CD4-positive, alpha-beta T cell (primary cell): ENCODE data around the gene MXD1. TPM values are rescaled to one million over a fixed set of nuclear protein-coding genes. Genes with fewer than 3 reads are reported as not detected.

Source experiments
- ATAC-seq: fragments of 200-7000 bp; cut with Tn5 transposase; one replicate; pipeline ENCODE4 v1.10.0; 2022; ENCODE audit warnings: mild to moderate bottlenecking; ENCODE audit not compliant: poor library complexity
- CTCF ChIA-PET: fragments of 350-600 bp; sonication (Branson Sonifier 250); formaldehyde crosslinking; loops from one replicate; lab custom pipeline; 2021; ENCODE audit warnings: antibody characterized with exemption, inconsistent platforms; lab: Charles Lee
- POLR2A ChIA-PET: fragments of 350-600 bp; sonication (Branson Sonifier 250); formaldehyde crosslinking; loops from one replicate; lab custom pipeline; 2021; ENCODE audit warnings: antibody characterized with exemption, inconsistent platforms; lab: Charles Lee
- DNase-seq, 14 experiments: peaks; one replicate each; pipeline ENCODE4 v3.0.0-alpha.2; 2013 to 2020; ENCODE audit warnings: mixed read lengths in 2 of 14
- H3K27ac ChIP-seq, 2 donors: one replicate each; pipeline versions ENCODE4 v1.5.1 to v1.7.0; 2013; ENCODE audit warnings: low read length in 2 of 2, low read depth in 1 of 2, mild to moderate bottlenecking in 1 of 2
- H3K27me3 ChIP-seq, 2 experiments: 1 replicate in 1 of 2; 2 replicates in 1 of 2; pipeline versions ENCODE4 v1.6.1 to v1.7.0; 2013; ENCODE audit warnings: low read length in 2 of 2, control low read depth in 1 of 2, mild to moderate bottlenecking in 1 of 2, moderate library complexity in 1 of 2; ENCODE audit not compliant: insufficient read depth in 2 of 2, control insufficient read depth in 1 of 2
- H3K36me3 ChIP-seq: one replicate; pipeline ENCODE4 v1.6.1; 2013; ENCODE audit warnings: low read length, control low read depth; ENCODE audit not compliant: insufficient read depth
- H3K4me1 ChIP-seq: one replicate; pipeline ENCODE4 v1.6.1; 2013; ENCODE audit warnings: low read length, control low read depth; ENCODE audit not compliant: insufficient read depth
- H3K4me3 ChIP-seq: one replicate; pipeline ENCODE4 v1.5.1; 2013; ENCODE audit warnings: mild to moderate bottlenecking, low read length, moderate library complexity
- H3K9me3 ChIP-seq, 2 experiments: 1 replicate in 1 of 2; 2 replicates in 1 of 2; pipeline versions ENCODE4 v1.6.1 to v1.7.0; 2013; ENCODE audit warnings: low read length in 2 of 2, mild to moderate bottlenecking in 2 of 2, control low read depth in 1 of 2, moderate library complexity in 1 of 2; ENCODE audit not compliant: control insufficient read depth in 1 of 2, insufficient read depth in 1 of 2
- H3K27ac Mint-ChIP-seq: one replicate; pipeline ENCODE4 v1.8.0; 2020; ENCODE audit warnings: mixed read lengths
- H3K27me3 Mint-ChIP-seq: one replicate; pipeline ENCODE4 v1.8.0; 2021; ENCODE audit warnings: mixed read lengths
- H3K36me3 Mint-ChIP-seq: one replicate; pipeline ENCODE4 v1.8.0; 2021; ENCODE audit warnings: low read depth, mixed read lengths
- H3K4me1 Mint-ChIP-seq: one replicate; pipeline ENCODE4 v1.8.0; 2021; ENCODE audit warnings: low read depth, mixed read lengths
- H3K4me3 Mint-ChIP-seq: one replicate; pipeline ENCODE4 v1.8.0; 2020; ENCODE audit warnings: mild to moderate bottlenecking, mixed read lengths
- H3K9me3 Mint-ChIP-seq: one replicate; pipeline ENCODE4 v1.8.0; 2020; ENCODE audit warnings: mixed read lengths
- intact Hi-C, 2 experiments: fragments of 100-400 bp; cut with DNase I in 1 of 2; cut with micrococcal nuclease in 1 of 2; formaldehyde crosslinking; loops; one replicate each; pipeline versions ENCODE4 v1.15.1 to v1.9.0; 2023 to 2025; cut with DNase I, micrococcal nuclease
- total RNA-seq, 174 experiments: library from RNA in 2 of 174; stranded (reverse) in 2 of 174; gene quantifications; one replicate each; pipeline ENCODE4 v1.2.3 and lab custom pipeline; 2021 to 2026
- TF ChIP-seq, protein P1 (sequence below): fragments of 200-600 bp; IDR thresholded peaks from one replicate; pipeline ENCODE4 v1.8.0; 2022; ENCODE audit warnings: antibody characterized with exemption, mild to moderate bottlenecking

MXD1 gene
- total RNA-seq, 2 experiments from 2014 or later = 43.5 to 45.3 TPM

DNA sequence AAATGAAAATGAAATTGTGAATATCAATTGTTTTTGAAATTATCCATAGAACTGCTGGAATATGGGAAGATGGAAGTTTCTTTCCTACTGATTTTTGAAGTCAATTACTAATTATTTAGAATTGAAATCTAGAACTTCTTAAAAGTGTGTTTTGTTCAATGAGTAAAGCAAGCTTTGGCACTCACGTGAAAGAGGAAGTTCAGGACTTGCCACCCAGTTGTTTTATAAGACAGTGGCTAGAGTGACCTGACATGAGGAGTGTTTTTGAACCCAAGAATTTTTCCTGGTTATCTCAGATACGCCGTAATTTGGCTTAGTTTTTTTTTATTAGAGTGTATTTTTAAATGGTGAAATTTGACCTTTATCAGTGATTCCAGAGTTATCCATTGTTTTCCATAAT lies 3.5 kb downstream of the MXD1 start:
- peak overlapping the region; percentile 42 for H3K4me3 Mint-ChIP-seq

DNA sequence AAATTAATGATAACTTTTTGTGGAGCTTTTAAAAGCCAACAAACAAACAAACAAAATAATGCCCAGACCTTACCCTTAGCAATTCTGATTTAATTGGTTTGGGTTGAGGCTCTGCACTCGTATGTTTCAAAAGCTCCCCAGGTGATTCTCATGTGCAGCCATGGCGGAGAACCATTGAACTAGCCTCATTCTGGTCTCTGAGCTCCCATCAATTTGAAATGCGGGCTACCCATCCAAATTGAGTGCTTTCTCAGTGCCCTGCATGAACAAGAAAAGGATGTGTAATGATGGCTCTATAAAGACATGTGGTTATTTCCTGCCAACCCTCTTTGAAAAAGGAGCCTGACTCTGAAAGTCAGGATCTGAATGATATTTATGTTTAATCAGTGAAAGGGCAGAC lies 8.2 kb downstream of the MXD1 start:
- ATAC-seq (no peak), DNase-seq (no peak)
- Mint-ChIP-seq H3K4me3 (no peak overlapping the region), H3K27me3 (no peaks in the 10 kb centered on the region), H3K9me3 (no peaks in the 10 kb centered on the region), H3K4me1 (peaks cover 16% of the 10 kb centered on the region), H3K27ac (no peak overlapping the region), H3K36me3 (peaks cover 77% of the 10 kb centered on the region)
- Histone ChIP-seq H3K4me1 (no peaks in the 10 kb centered on the region), H3K9me3 (no peaks in the 10 kb centered on the region), H3K27ac (no peak overlapping the region), H3K4me3 (no peak overlapping the region), H3K27me3 (no peaks in the 10 kb centered on the region), H3K36me3 (peaks cover 34% of the 10 kb centered on the region)
- TF ChIP-seq, protein P1, sequence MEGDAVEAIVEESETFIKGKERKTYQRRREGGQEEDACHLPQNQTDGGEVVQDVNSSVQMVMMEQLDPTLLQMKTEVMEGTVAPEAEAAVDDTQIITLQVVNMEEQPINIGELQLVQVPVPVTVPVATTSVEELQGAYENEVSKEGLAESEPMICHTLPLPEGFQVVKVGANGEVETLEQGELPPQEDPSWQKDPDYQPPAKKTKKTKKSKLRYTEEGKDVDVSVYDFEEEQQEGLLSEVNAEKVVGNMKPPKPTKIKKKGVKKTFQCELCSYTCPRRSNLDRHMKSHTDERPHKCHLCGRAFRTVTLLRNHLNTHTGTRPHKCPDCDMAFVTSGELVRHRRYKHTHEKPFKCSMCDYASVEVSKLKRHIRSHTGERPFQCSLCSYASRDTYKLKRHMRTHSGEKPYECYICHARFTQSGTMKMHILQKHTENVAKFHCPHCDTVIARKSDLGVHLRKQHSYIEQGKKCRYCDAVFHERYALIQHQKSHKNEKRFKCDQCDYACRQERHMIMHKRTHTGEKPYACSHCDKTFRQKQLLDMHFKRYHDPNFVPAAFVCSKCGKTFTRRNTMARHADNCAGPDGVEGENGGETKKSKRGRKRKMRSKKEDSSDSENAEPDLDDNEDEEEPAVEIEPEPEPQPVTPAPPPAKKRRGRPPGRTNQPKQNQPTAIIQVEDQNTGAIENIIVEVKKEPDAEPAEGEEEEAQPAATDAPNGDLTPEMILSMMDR = no peak
- ChIA-PET CTCF (interaction anchor here (0.7 to 1.2 kb wide), 2 partner anchors 101 to 155 kb away, joined by 3 to 4 read pairs; no protein-coding TSS in a partner anchor), POLR2A (interaction anchor here (1.9 kb wide), 1 partner anchor 8 kb away, joined by 6 read pairs; the partner anchor contains the start of gene MXD1)
- intact Hi-C loops = no loop called here

More for the DNA sequence above, 3.5 kb downstream of the MXD1 start:
- TF ChIP-seq, protein P1 = no peak
- H3K27ac ChIP-seq = no peak overlapping the region
- intact Hi-C loops = no loop called here
- H3K27ac Mint-ChIP-seq = no peak overlapping the region
- H3K4me1 ChIP-seq = peaks cover 15% of the 10 kb centered on the region
- no peaks in the 10 kb centered on the region for H3K9me3 ChIP-seq
- H3K4me3 ChIP-seq = no peak overlapping the region
- H3K9me3 Mint-ChIP-seq = no peaks in the 10 kb centered on the region
- POLR2A ChIA-PET = interaction anchor here (1.1 to 2.1 kb wide), 3 partner anchors 167 to 224 kb away, joined by 3 to 6 read pairs (median 3); partner anchors contain the start of gene PCBP1
- no peaks in the 10 kb centered on the region for H3K27me3 Mint-ChIP-seq
- CTCF ChIA-PET = no interaction called here
- no peaks in the 10 kb centered on the region for H3K27me3 ChIP-seq
- peaks cover 31% of the 10 kb centered on the region for H3K4me1 Mint-ChIP-seq
- DNase-seq = no peak
- H3K36me3 ChIP-seq = peaks cover 26% of the 10 kb centered on the region
- no peak for ATAC-seq
- peaks cover 69% of the 10 kb centered on the region for H3K36me3 Mint-ChIP-seq

DNA sequence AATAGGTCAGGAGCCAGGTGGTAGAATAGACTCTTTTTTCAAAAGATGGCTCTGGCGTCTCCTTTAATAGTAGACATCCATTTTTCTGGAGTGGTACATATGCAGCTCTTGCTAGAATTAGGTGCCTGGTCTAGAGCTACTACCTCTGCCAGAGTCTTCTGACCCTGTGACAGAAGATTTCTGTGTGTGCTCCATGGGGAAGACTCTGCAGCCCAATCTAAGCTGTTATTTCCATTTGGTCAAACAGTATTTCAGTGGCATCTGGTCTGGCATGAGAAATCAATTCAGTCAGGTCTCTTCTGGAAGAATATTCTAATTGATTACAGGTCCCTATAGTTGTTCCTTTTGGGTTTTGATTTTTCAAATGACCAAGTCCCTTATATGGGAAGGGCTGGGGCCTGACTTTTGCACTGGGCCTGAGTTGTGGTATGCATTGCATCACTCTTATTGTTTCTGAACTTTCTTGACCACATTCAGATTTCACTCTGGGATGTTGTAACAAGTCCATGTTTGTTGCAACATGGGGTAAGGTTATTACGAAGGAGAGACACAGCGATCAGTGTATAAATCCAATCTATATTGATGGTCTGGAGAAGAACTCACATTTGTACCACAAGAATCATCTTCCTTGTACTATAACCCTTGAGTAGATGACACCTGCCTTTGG lies 12.1 kb downstream of the MXD1 start:
- no peak overlapping the region for H3K27ac ChIP-seq
- no peaks in the 10 kb centered on the region for H3K9me3 ChIP-seq
- Mint-ChIP-seq H3K27me3 (no peaks in the 10 kb centered on the region), H3K9me3 (no peaks in the 10 kb centered on the region), H3K36me3 (peaks cover 70% of the 10 kb centered on the region), H3K4me1 (peaks cover 20% of the 10 kb centered on the region), H3K27ac (no peak overlapping the region), H3K4me3 (no peak overlapping the region)
- peak in 1 of 14 experiments; percentile 37 for DNase-seq
- TF ChIP-seq, protein P1 = no peak
- no peak overlapping the region for H3K4me3 ChIP-seq
- H3K4me1 ChIP-seq = peaks cover 4% of the 10 kb centered on the region
- peaks cover 21% of the 10 kb centered on the region for H3K36me3 ChIP-seq
- ATAC-seq = no peak
- POLR2A ChIA-PET = interaction anchor here (1.4 kb wide), 1 partner anchor 13 kb away, joined by 11 read pairs; the partner anchor contains the start of gene MXD1
- intact Hi-C loops = no loop called here
- CTCF ChIA-PET = no interaction called here
- H3K27me3 ChIP-seq = no peaks in the 10 kb centered on the region
